ENCODE measurements around the gene MTHFSD.

- TF ChIP-seq, protein P1, sequence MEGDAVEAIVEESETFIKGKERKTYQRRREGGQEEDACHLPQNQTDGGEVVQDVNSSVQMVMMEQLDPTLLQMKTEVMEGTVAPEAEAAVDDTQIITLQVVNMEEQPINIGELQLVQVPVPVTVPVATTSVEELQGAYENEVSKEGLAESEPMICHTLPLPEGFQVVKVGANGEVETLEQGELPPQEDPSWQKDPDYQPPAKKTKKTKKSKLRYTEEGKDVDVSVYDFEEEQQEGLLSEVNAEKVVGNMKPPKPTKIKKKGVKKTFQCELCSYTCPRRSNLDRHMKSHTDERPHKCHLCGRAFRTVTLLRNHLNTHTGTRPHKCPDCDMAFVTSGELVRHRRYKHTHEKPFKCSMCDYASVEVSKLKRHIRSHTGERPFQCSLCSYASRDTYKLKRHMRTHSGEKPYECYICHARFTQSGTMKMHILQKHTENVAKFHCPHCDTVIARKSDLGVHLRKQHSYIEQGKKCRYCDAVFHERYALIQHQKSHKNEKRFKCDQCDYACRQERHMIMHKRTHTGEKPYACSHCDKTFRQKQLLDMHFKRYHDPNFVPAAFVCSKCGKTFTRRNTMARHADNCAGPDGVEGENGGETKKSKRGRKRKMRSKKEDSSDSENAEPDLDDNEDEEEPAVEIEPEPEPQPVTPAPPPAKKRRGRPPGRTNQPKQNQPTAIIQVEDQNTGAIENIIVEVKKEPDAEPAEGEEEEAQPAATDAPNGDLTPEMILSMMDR (optimal IDR thresholded peaks at IDR 0.05 in 1 of 3, IDR thresholded peaks at IDR 0.05 in 1 of 3, conservative IDR thresholded peaks at IDR 0.05 in 1 of 3; ENCODE audit: extremely low read depth in 1 of 3, insufficient read depth in 2 of 3, low read length in 3 of 3), result no peak
- no peak for TF ChIP-seq EZH2 (IDR thresholded peaks at IDR 0.05; ENCODE audit: low read length)
Measured at GRCh38 chr16:86504315-86505184, 50.5 kb downstream of the MTHFSD start.
